Stomach (tissue), 4 donors: ENCODE results near the gene HMX1.

Experiments
- EP300 ChIP-seq: sonication (generic); formaldehyde crosslinking; IDR thresholded peaks from one replicate; pipeline ENCODE4 v1.6.1; 2017; ENCODE audit warnings: antibody characterized with exemption
- POLR2A ChIP-seq, 4 donors: fragments of 450-650 bp; IDR thresholded peaks; one replicate each; pipeline ENCODE4 v1.6.1; 2016; ENCODE audit warnings: antibody characterized with exemption in 4 of 4, control low read depth in 2 of 4, mild to moderate bottlenecking in 1 of 4, moderate library complexity in 1 of 4
- POLR2AphosphoS5 ChIP-seq, 3 donors: sonication (generic); formaldehyde crosslinking; IDR thresholded peaks; one replicate each; pipeline ENCODE4 v1.6.1; 2016; ENCODE audit warnings: antibody characterized with exemption in 3 of 3
- TF ChIP-seq, protein P1 (sequence below), 7 experiments: fragments of 450-650 bp in 4 of 7; fragments of 200-600 bp in 3 of 7; sonication (generic) in 3 of 7; IDR thresholded peaks; one replicate each; pipeline ENCODE4 v1.5.1; 2016 to 2019; ENCODE audit warnings: antibody characterized with exemption in 7 of 7, control low read depth in 2 of 7, mild to moderate bottlenecking in 1 of 7

GRCh38 chr4:8893227-8893623 is 21.6 kb upstream of the HMX1 start:
- TF ChIP-seq, protein P1, sequence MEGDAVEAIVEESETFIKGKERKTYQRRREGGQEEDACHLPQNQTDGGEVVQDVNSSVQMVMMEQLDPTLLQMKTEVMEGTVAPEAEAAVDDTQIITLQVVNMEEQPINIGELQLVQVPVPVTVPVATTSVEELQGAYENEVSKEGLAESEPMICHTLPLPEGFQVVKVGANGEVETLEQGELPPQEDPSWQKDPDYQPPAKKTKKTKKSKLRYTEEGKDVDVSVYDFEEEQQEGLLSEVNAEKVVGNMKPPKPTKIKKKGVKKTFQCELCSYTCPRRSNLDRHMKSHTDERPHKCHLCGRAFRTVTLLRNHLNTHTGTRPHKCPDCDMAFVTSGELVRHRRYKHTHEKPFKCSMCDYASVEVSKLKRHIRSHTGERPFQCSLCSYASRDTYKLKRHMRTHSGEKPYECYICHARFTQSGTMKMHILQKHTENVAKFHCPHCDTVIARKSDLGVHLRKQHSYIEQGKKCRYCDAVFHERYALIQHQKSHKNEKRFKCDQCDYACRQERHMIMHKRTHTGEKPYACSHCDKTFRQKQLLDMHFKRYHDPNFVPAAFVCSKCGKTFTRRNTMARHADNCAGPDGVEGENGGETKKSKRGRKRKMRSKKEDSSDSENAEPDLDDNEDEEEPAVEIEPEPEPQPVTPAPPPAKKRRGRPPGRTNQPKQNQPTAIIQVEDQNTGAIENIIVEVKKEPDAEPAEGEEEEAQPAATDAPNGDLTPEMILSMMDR (IDR thresholded peaks at IDR 0.05): no peak
- TF ChIP-seq EP300 (no peak), POLR2A (IDR thresholded peaks at IDR 0.05) (no peak), POLR2AphosphoS5 (IDR thresholded peaks at IDR 0.05) (no peak)
